HG03280 (cell line): ENCODE data around the gene PCSK1.
"Not testable (repeated sequence)": the region's sequence is repeated elsewhere in the genome, so short reads cannot be mapped to it uniquely, and the experiment has no call there.

ENCODE experiments used
- ATAC-seq: cut with Tn5 transposase; IDR thresholded peaks from one replicate; pipeline ENCODE4 v1.9.1; 2021; ENCODE audit warnings: mild to moderate bottlenecking, moderate library complexity; ENCODE audit not compliant: unreplicated experiment

PCSK1 gene

DNA sequence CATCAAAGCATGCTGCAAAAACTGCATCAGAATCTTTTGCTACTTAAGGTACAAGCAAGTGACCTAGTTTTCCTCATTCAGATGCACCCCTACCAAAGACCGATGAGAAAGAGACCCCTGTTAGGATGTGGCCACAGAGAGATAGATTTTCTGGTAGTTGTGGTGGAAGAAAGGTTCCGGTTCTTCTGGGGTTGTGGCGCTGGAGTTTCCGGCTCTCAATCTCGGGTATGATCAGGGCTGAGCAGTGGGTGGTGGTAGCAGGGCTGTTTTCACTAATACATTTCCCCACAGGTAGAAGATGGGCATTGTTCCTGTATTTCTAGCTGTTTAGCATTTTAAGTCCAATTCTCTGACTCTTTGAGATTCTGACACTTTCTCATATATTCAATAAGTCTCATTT is 58.4 kb downstream of the PCSK1 start:
- ATAC-seq, result no peak

DNA sequence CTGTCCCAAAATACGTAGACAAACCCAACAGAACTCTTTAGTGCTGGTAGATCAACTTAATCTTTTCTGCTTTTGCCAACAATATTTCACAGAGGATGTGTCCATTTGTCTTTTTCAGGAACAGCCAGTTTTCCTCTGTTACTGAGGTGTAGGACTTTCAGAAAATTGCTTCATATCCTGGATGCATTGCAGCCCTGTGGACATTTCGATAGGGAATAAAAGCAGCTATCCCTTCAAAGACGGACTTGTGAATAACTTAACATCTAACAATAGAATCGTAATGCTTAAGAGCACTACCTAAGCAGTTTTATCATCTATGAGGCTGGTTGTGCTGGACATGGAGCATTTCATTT is 59.7 kb downstream of the PCSK1 start:
- no peak for ATAC-seq

DNA sequence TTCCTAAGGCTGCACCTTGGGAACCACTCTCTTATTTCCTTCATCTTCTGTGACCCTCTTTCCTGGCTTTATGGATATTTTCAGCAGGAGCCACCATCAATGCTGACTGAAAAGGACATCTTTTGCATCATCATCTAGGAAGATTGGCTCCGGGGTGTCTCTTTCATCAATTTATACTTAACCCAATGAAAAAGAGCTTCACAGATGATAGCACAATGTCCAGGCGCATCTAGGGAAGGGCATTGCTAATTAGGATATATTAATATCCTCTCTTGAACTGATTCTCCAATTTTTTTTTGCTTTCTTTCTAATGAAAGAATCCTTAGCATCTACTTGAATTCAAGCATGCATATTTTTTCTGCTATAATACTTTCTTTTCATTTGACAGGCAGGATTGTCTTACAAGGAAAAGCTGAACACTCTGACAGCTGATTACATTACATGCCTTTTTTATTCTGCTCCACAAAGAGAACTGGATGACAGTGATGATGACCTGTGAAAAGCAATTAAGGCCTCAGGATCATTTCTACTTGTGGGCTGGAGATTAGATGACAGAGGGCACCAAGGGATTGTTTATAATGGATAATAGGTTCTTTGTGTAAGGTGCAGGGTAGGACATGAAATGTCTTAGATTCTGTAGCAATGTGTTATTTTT is 60.2 kb downstream of the PCSK1 start:
- no peak for ATAC-seq

DNA sequence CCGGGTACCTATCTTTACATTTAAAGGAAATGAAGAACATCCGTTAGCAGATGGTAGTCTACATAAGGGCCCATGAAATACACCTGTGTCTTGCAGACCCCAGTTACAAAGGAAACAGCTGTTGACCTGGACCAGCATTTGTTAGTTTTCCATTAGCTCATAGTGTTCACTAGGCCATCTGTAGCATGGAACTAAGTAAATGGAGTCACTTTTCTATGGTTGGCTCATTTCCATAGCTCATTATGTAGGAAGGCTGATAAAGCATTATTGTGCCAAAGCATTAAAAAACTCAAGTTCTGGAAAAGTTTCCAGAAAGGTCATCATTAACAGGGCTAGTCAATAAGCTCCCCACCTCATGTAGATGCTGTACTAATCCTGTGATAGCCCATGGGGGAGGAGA is 62.1 kb downstream of the PCSK1 start:
- ATAC-seq, result no peak

- not testable (repeated sequence) for ATAC-seq
These were observed 65.7 kb downstream of the PCSK1 start for GRCh38 chr5:96367337-96367736.

GRCh38 chr5:96354237-96354636 is 78.8 kb downstream of the PCSK1 start:
- ATAC-seq, result no peak

GRCh38 chr5:96353220-96353619 is 79.8 kb downstream of the PCSK1 start:
- no peak for ATAC-seq

DNA sequence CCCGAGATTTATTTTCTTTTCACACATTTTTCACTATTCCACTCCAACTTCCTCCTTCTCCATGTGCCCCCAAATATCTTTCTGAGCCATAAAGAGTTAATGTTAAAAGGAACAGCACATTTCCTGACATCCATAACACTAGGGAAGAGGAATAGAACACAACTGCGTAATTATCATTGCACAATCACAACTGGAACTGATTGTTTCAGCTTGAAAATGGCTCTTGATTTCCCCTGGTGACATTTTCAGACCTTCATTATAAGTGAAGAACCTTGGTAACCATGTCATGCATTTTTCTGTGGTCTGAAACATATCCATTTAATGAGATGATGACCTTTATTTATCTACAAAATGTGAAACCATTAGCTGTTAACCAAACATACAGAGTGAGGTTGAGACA is 82.4 kb downstream of the PCSK1 start:
- no peak for ATAC-seq

DNA sequence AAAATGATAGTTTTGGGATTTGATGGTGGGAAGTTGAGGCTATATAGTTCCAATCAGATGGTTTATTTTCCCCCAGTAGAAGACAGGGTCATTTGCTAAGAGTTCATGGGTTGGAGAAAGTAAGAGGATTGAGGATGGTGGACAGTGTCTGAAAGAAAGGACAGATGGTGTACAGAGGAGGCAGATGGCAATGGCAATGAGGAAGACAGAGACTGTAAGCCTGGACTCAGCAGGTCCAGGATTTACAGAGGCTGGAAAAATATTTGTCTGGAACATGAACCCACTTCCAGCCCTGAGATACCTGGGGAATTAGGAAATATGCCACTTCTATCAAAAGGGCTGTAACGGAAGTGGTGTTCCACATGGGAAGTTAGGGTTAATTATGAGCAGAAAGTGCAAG is 84.5 kb downstream of the PCSK1 start:
- no peak for ATAC-seq

GRCh38 chr5:96347502-96348292 is 85.4 kb downstream of the PCSK1 start:
- ATAC-seq, result no peak

DNA sequence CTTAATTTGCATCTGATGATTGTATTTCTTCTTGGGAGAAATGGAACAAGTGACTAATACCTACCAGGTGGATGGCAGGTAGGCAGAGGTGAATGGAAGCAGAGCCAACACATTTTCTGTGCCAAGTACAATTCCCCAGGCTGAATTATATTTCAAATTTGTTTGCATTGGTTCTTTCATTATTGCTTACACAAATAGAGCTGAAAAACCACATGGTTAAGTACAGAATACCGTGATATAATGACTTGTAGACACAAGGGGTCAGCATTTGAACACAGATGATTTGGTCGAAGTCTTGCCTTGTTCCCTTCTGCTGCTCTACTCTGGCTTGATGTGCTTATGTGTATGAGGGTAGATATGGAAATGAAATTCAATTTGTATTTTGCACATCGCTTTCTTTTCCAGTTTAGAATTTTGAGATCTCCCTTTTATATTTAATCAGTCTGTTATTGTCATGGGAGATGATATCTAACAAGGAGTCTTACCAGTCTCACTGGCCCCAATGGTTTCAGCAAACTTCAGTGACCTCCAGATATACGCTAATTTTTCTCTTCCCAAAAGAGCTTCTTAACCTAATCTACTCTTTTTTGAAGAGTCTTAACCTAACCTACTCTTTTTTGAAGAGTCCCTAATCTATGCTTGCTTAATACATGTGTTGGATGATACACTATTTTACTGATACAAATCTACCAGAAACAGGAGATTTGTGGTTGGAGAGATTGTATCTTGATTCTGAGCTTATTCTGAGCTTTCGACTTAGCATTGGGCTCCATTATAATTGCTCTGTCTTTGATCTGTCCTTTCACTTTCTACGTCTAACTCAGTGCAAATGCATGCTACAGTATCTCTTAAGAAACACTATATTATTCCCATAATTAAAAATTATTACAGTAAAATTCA is 88.1 kb downstream of the PCSK1 start:
- ATAC-seq, result peak; percentile 90

DNA sequence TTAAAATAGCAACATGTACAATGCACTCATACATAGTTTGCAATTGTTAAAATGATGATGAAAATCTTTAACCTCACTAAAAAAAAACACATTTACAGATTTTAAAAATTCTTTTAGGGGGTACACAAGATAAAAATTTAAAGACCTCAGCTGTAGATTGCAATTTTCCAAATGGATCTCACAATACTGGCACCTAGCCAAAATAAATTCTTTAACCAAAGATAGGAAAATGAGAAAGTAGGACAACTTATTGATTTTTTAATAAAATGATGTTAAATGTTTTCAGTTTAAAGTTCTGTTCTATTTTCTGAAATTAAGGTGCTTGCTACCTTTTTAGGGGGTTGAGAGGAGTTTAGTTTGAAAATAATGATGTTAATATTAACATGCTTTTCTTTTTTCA is 90.0 kb downstream of the PCSK1 start:
- ATAC-seq, result no peak

GRCh38 chr5:96342581-96342980 is 90.5 kb downstream of the PCSK1 start:
- no peak for ATAC-seq
